Measurements from ENCODE around the gene PABPN1L.
"Not testable (repeated sequence)": the region's sequence is repeated elsewhere in the genome, so short reads cannot be mapped to it uniquely, and the experiment has no call there.

The PABPN1L gene

GRCh38 chr16:88901718-88902337, 35.4 kb upstream of the PABPN1L start:
- no peak for DNase-seq (ENCODE audit: low spot score)

DNA sequence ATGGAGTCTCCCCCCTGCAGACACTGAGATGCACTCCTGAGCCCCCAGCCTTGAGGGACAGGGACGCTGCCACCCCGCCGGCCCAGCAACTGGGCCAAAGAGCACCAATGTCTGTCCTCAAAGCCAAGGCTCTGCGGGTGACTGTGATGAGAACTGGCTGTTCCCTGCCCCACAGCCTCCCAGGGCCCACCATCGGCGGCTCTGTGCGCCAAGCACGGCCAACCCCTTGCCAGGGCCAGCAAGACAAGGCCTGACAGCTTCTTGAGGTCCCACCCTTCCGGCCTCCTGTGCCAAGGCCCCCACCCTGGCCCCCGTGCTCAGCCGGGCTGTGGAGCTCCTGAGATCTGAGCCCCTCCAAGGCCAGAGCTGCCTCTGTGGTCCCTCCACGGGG, 34.2 kb upstream of the PABPN1L start:
- DNase-seq (ENCODE audit: low spot score) = no peak

DNA sequence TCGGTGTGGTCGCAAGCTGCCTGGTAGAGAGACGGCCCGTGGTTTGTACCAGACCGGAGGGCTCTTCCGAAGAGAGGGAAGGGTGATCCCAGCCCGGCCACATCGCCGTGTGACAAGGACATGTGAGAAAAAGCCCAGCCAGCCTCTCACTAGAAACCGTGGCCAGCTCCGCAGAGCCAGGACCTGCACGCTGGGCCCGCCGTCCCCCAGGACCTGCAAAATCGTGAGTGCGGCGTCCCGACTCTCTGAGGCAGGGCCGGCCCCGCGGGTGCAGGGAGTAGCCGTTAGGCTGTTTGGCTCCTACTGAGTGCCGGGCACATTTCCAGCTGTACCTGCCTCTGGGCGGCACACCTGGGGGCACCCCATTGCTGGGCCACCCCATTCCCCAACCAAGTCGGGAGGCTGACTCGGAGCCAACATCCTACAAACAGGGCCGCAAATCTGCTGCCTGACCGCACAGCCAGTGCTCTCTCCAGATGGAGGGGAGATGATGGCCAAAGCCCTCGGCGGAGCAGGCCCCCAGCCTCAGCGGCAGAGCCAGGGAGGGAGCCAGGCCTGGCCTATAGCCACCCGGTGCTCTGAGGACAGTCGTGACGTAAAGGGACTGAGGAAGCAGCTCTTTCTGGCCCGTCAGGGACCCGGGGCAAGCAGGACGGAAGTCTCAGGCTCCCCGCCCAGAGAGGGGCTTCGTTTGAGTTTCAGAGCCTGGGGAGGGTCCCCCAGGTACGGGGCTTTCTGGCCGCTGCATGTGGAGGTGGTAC, 33.6 kb upstream of the PABPN1L start:
- DNase-seq (ENCODE audit: low spot score) = no peak

DNA sequence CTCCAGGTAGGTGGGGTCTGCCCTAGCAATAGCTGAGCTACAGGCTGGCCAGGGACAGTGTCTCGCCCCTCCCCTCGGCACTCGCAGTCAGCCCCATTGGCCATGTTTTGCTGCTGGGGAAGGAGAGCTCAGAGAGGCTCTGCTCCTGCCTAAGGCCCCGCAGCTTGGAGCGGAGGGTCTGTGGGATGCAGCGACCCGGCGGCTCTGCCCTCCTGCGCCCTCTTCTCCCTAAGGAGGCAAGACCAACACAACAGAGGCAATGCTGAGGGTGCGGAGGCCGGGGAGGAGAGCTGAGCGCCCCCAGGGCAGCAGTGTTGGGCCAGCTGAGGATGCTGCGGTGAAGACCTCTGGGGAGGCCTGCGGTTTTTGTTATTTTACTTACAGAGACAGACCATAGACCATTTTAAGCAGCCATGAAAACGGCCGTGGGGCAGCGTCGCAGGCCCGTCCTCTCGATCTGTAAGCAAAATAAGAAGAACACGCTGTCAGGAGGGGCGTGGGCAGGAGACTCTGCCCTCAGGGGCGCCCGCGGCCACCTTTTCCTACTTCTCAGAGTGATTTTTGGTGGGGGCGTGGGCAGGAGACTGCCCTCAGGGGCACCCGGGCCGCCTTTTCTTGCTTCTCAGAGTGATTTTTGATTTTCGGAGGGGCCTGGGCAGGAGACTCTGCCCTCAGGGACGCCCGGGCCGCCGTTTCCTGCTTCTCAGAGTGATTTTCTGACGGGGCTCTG, 31.4 kb upstream of the PABPN1L start:
- no peak for DNase-seq (ENCODE audit: low spot score)

- DNase-seq (ENCODE audit: low spot score) = no peak
Observed at GRCh38 chr16:88896238-88897070, 30.0 kb upstream of the PABPN1L start.

- no peak for DNase-seq (ENCODE audit: low spot score)
Observed at GRCh38 chr16:88895335-88895734, 28.9 kb upstream of the PABPN1L start.

- no peak for DNase-seq (ENCODE audit: low spot score)
Observed at GRCh38 chr16:88894681-88895300, 28.3 kb upstream of the PABPN1L start.

GRCh38 chr16:88894266-88894665, 27.8 kb upstream of the PABPN1L start:
- DNase-seq (ENCODE audit: low spot score) = not testable (repeated sequence)

DNA sequence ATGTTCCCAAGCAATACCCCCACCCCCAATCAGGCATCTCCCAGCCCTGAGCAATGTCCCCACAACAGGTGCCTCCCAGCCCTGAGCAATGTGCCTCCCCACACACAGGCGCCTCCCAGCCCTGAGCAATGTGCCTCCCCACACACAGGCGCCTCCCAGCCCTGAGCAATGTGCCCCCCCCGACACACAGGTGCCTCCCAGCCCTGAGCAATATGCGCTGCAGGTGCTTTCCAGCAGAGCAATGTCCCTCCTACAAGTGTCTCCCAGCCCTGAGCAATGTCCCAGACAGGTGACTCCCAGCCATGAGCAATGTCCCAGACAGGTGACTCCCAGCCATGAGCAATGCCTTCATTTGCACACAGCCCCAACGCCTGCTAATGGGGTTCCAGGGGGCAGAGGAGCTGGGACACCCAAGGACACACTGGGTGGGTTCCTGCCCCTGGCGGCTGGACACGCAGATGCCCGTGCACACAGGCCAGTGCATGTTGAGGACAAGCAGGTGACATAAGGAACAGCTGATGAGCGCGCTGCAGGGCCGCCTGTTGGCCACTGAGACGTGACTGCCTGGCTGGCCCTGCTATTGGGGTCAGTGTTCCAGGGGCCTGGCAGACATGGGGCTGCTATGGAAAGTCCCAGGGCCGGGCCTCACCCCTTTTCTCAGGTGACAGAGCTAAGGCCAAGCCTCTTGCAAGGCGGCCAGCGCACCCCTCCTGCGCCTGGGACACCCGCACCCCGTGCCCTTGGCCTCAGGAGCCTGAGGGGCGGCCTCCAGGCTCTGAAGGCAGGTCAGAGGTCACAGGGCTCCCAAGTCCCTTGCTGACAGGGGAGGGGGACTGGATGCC, 26.9 kb upstream of the PABPN1L start:
- no peak for DNase-seq (ENCODE audit: low spot score)

GRCh38 chr16:88892065-88892464, 25.6 kb upstream of the PABPN1L start:
- DNase-seq (ENCODE audit: low spot score) = no peak

DNA sequence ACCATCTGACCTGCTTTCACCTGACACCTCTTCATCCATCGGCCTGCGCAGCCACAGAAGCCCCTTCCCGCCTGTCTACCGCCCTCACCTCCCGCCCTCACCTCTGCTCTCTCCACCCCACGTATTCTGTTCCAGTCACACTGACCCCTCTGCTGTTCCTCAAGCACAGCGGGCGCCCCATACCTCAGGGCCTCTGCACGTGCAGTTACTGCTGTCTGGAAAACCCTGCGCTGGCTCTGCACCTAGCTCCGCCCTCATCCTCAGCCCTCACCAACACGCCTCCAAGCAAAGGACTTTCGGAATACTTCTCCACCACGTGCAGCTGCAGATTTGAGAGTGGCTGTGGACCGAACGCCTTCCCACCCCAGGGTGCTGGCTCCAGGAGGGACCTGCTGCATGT, 24.6 kb upstream of the PABPN1L start:
- DNase-seq (ENCODE audit: low spot score) = no peak

DNA sequence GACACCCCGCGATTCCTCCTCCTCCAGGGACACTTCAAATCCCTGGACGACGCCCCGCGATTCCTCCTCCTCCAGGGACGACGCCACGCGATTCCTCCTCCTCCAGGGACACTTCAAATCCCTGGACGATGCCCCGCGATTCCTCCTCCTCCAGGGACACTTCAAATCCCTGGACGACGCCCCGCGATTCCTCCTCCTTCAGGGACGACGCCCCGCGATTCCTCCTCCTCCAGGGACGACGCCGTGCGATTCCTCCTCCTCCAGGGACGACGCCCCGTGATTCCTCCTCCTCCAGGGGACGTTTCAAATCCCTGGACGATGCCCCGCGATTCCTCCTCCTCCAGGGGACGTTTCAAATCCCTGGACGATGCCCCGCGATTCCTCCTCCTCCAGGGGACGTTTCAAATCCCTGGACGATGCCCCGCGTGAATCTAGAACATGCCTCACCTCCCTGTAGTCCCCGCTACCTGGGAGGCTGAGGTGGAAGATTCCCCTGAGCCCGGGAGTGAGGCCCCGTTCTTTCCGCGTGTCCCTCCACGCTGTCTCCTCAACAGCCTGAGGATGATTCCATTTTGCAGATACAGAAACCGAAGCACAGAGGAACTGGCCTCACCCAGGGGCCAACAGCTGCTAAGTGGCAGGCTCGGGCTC, 23.4 kb upstream of the PABPN1L start:
- DNase-seq (ENCODE audit: low spot score) = not testable (repeated sequence)

DNA sequence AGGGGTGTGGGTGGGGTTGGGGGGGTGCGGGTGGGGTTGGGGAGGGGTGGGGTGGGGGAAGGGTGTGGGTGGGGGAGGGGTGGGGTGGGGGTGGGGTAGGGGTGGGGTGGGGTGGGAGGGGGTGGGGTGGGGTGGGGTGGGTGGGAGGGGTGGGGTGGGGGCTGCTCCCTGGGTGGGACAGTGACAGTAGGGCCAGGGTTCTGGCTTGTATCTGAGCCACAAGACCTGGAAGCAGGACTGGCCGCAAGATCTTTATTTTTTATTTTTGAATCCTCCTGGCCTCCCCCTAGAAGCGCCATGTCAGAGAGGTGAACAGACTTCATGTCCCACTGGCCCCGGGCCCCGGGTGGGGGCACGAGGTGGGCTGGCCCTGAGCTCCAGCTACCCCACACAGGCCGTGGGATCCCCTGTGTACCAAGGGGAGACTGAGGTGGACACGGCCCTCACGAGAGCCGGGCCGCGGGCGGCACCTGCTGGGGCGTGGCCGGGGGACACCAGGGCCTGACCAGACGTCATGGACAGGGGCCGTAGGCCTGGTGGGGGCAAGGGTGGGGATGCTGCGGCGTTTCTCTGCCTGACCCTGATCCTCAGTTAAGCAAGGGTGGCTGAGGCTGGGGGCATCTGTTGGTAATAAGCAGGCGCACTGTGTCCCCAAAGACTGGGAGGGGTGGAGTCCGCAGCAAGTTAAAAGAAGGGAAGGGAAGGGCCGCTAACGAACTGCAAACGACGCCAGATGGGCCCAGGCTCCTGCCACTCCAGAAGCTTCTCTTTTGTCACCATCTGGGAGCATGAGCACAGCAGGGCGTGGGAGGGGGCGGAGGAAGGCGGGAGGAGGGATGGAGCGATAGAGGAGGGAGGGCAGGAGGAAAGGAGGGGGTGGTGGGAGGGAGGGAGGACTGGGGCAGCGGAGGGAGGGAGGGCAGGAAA, 22.3 kb upstream of the PABPN1L start:
- no peak for DNase-seq (ENCODE audit: low spot score)

- DNase-seq (ENCODE audit: low spot score) = no peak
Observed at GRCh38 chr16:88888057-88888456, 21.6 kb upstream of the PABPN1L start.

DNA sequence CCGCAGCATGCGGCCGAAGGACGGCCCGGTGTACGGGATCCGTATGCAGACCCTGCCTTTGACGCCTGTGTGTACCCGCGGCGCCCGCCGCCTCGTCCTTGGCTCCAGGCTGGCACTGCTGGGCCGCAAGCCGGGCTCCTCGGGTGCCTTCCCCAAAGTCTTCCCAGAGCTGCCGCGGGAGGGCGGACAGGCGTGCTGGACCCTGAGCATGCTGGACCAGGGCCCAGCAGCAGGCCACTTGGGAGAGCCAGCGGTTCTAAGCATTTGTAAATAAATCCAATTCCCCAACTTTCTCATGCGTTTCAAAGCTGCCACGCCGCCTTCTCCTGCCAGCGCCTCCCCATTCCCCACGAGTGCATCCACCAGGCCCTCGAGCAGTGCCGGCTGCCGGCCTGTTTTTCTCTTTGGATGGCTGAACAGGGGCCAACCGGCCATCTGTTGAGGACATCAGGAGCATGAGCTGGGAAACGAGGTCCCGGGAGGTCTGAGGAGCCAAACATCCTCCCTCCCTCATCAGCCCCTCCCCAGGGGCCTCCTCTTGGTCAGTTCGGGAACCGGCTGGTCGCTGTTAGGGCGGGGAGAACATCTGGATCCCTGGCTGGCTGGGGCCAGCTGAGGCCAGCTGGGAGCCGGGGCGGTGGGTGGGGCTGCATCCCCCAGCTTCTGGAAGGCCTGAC, 20.5 kb upstream of the PABPN1L start:
- DNase-seq (ENCODE audit: low spot score) = peak; percentile 45

GRCh38 chr16:88886420-88886844, 20.0 kb upstream of the PABPN1L start:
- no peak for DNase-seq (ENCODE audit: low spot score)

DNA sequence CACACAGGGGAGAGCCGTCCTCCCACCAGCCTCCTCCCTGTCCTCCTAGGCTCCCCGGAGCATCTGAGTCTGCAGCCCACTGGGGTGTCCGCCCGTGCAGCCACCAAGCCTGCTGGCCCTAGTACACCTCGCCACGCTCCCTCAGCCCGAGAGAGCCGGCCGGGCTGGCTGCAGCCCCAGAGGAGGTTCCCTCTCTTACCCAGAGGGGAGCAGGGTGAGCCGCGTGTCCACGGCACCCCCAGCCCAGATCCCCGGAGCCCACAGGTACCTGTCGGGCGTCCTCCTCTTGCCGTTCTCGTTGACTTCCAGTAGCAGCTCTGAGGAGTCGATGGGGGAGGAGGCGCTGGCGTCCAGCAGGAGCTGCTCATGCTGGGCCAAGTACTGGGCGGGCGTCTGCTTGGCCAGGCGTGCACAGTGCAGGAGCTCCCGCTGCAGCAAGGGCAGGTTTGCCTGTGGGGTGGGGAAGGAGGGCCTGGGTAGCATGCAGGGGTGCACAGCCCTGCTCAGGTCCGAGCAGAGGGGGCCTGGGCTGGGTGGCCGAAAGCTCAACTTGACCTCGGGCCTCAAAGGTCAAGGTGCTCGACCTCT, 19.3 kb upstream of the PABPN1L start:
- DNase-seq (ENCODE audit: low spot score) = no peak

GRCh38 chr16:88884569-88885271, 18.3 kb upstream of the PABPN1L start:
- no peak for DNase-seq (ENCODE audit: low spot score)
